ENCODE data around the gene CRIP2.

CRIP2 gene

GRCh38 chr14:105494606-105494929 is 19.9 kb downstream of the CRIP2 start:
- no peak for TF ChIP-seq YY1 (IDR thresholded peaks at IDR 0.05; ENCODE audit: low read depth)
- TF ChIP-seq USF1 (IDR thresholded peaks at IDR 0.05): no peak
- TF ChIP-seq CEBPB (IDR thresholded peaks at IDR 0.05): no peak
- no peak for TF ChIP-seq MAX (IDR thresholded peaks at IDR 0.05)
- no peak for TF ChIP-seq ZBTB7A (IDR thresholded peaks at IDR 0.05; ENCODE audit: low read depth)
- no peak for TF ChIP-seq TAF1 (IDR thresholded peaks at IDR 0.05; ENCODE audit: low read depth)
- no peak for TF ChIP-seq NFIC (IDR thresholded peaks at IDR 0.05)
- no peak for TF ChIP-seq REST (IDR thresholded peaks at IDR 0.05; ENCODE audit: low read depth)
- TF ChIP-seq CREB1 (IDR thresholded peaks at IDR 0.05; ENCODE audit: low read depth): no peak
- no peak for TF ChIP-seq TCF12 (IDR thresholded peaks at IDR 0.05; ENCODE audit: low read depth)
- TF ChIP-seq EP300 (IDR thresholded peaks at IDR 0.05; ENCODE audit: borderline replicate concordance): no peak

GRCh38 chr14:105495101-105495989 is 20.7 kb downstream of the CRIP2 start:
- no peak for TF ChIP-seq RAD21 (IDR thresholded peaks at IDR 0.05; ENCODE audit: low read depth)
- no peak for TF ChIP-seq NFIC (IDR thresholded peaks at IDR 0.05)
- TF ChIP-seq TAF1 (IDR thresholded peaks at IDR 0.05; ENCODE audit: low read depth): no peak
- no peak for TF ChIP-seq USF1 (IDR thresholded peaks at IDR 0.05)
- no peak for TF ChIP-seq CEBPB (IDR thresholded peaks at IDR 0.05)
- no peak for TF ChIP-seq TCF12 (IDR thresholded peaks at IDR 0.05; ENCODE audit: low read depth)
- no peak for TF ChIP-seq ZBTB7A (IDR thresholded peaks at IDR 0.05; ENCODE audit: low read depth)
- no peak for TF ChIP-seq REST (IDR thresholded peaks at IDR 0.05; ENCODE audit: low read depth)
- no peak for TF ChIP-seq FOXM1 (IDR thresholded peaks at IDR 0.05; ENCODE audit: borderline replicate concordance, low read depth)

GRCh38 chr14:105495990-105496830 is 21.6 kb downstream of the CRIP2 start:
- TF ChIP-seq REST (IDR thresholded peaks at IDR 0.05; ENCODE audit: low read depth) (no peak), NFIC (IDR thresholded peaks at IDR 0.05) (no peak), RAD21 (IDR thresholded peaks at IDR 0.05; ENCODE audit: low read depth) (no peak), MAX (IDR thresholded peaks at IDR 0.05) (no peak), CEBPB (IDR thresholded peaks at IDR 0.05) (no peak), TAF1 (IDR thresholded peaks at IDR 0.05; ENCODE audit: low read depth) (no peak), TCF12 (IDR thresholded peaks at IDR 0.05; ENCODE audit: low read depth) (no peak), USF1 (IDR thresholded peaks at IDR 0.05) (no peak), TEAD4 (IDR thresholded peaks at IDR 0.05) (no peak), FOXM1 (IDR thresholded peaks at IDR 0.05; ENCODE audit: borderline replicate concordance, low read depth) (no peak), ZBTB7A (IDR thresholded peaks at IDR 0.05; ENCODE audit: low read depth) (no peak), EGR1 (IDR thresholded peaks at IDR 0.05) (no peak), EP300 (IDR thresholded peaks at IDR 0.05; ENCODE audit: borderline replicate concordance) (no peak), YY1 (IDR thresholded peaks at IDR 0.05; ENCODE audit: low read depth) (no peak)

All from Ishikawa (cell line).